Osteocyte (in vitro differentiated cells): Measurements from ENCODE around the gene PKP3. TPM values are rescaled to one million over a fixed set of nuclear protein-coding genes. Genes with fewer than 3 reads are reported as not detected.

Experiments
- DNase-seq: peaks from one replicate; pipeline ENCODE4 v3.0.0; 2021; ENCODE audit warnings: mixed read lengths; ENCODE audit not compliant: unreplicated experiment; ENCODE audit errors: extremely low spot score
- H3K27ac Mint-ChIP-seq: one replicate; pipeline ENCODE4 v1.8.0; 2021; ENCODE audit warnings: mild to moderate bottlenecking, mixed read lengths; ENCODE audit not compliant: unreplicated experiment
- H3K27me3 Mint-ChIP-seq: one replicate; pipeline ENCODE4 v1.8.0; 2021; ENCODE audit warnings: mixed read lengths; ENCODE audit not compliant: unreplicated experiment
- H3K36me3 Mint-ChIP-seq: one replicate; pipeline ENCODE4 v1.8.0; 2021; ENCODE audit warnings: mixed read lengths; ENCODE audit not compliant: unreplicated experiment
- H3K4me1 Mint-ChIP-seq: one replicate; pipeline ENCODE4 v1.8.0; 2021; ENCODE audit warnings: mixed read lengths; ENCODE audit not compliant: unreplicated experiment
- H3K4me3 Mint-ChIP-seq: one replicate; pipeline ENCODE4 v1.8.0; 2021; ENCODE audit warnings: mild to moderate bottlenecking, moderate library complexity, mixed read lengths; ENCODE audit not compliant: unreplicated experiment
- H3K9me3 Mint-ChIP-seq: one replicate; pipeline ENCODE4 v1.8.0; 2021; ENCODE audit warnings: mixed read lengths; ENCODE audit not compliant: unreplicated experiment
- CTCF ChIP-seq: fragments of 200-600 bp; sonication (generic); IDR thresholded peaks from 2 replicates; pipeline ENCODE4 v1.5.0; 2021; ENCODE audit warnings: antibody characterized with exemption, mild to moderate bottlenecking, moderate library complexity
- total RNA-seq: library from RNA; stranded (reverse); gene quantifications from 2 replicates; pipeline ENCODE4 v1.2.1, GENCODE V29; 2021

Gene PKP3
- total RNA-seq, 1 donor from 2014 or later, result 0.40 TPM

GRCh38 chr11:437228-437870 lies 43.3 kb downstream of the PKP3 start:
- Mint-ChIP-seq H3K27me3 (no peaks in the 10 kb centered on the region), H3K4me1 (no peaks in the 10 kb centered on the region), H3K36me3 (no peaks in the 10 kb centered on the region), H3K9me3 (no peaks in the 10 kb centered on the region), H3K4me3 (no peak overlapping the region), H3K27ac (no peak overlapping the region)
- TF ChIP-seq CTCF, result no peak
- DNase-seq, result no peak

- DNase-seq, result no peak
- Mint-ChIP-seq H3K9me3 (no peaks in the 10 kb centered on the region), H3K4me3 (no peak overlapping the region), H3K27ac (no peak overlapping the region), H3K4me1 (no peaks in the 10 kb centered on the region), H3K36me3 (no peaks in the 10 kb centered on the region), H3K27me3 (no peaks in the 10 kb centered on the region)
- TF ChIP-seq CTCF, result no peak
These were observed 44.3 kb downstream of the PKP3 start for GRCh38 chr11:438101-438844.

- H3K4me1 Mint-ChIP-seq, result peaks cover 10% of the 10 kb centered on the region
- H3K36me3 Mint-ChIP-seq, result no peaks in the 10 kb centered on the region
- H3K27ac Mint-ChIP-seq, result no peak overlapping the region
- DNase-seq, result no peak
- H3K9me3 Mint-ChIP-seq, result no peaks in the 10 kb centered on the region
- H3K4me3 Mint-ChIP-seq, result no peak overlapping the region
- no peaks in the 10 kb centered on the region for H3K27me3 Mint-ChIP-seq
- TF ChIP-seq CTCF, result no peak
These were observed 45.5 kb downstream of the PKP3 start for GRCh38 chr11:439315-440064.

- TF ChIP-seq CTCF, result no peak
- H3K9me3 Mint-ChIP-seq, result no peaks in the 10 kb centered on the region
- no peaks in the 10 kb centered on the region for H3K27me3 Mint-ChIP-seq
- no peak overlapping the region for H3K27ac Mint-ChIP-seq
- DNase-seq, result no peak
- peaks cover 12% of the 10 kb centered on the region for H3K4me1 Mint-ChIP-seq
- H3K4me3 Mint-ChIP-seq, result no peak overlapping the region
- H3K36me3 Mint-ChIP-seq, result no peaks in the 10 kb centered on the region
These were observed 46.3 kb downstream of the PKP3 start for GRCh38 chr11:440065-441042.
